SK-N-SH (cell line): Measurements from ENCODE around the gene SEM1. TPM values are rescaled to one million over a fixed set of nuclear protein-coding genes. Genes with fewer than 3 reads are reported as not detected.

Source experiments
- CTCF ChIA-PET: fragments of 300-600, 350-600 bp; formaldehyde crosslinking; extraction: SDS; loops from one replicate; lab custom pipeline; 2021; lab: Yijun Ruan, JAX
- POLR2A ChIA-PET: fragments of 350-600 bp; sonication (Branson Sonifier 250); formaldehyde crosslinking; extraction: SDS; loops from one replicate; lab custom pipeline; 2020; ENCODE audit warnings: antibody characterized with exemption, inconsistent platforms; lab: Yijun Ruan, JAX
- DNase-seq: peaks from one replicate; pipeline ENCODE4 v3.0.0; 2012
- H2AFZ ChIP-seq: fragments of 200-600 bp; sonication (generic); 2 replicates; pipeline ENCODE4 v1.8.1; 2016; ENCODE audit warnings: antibody characterized with exemption, mild to moderate bottlenecking, low read depth
- H3F3A ChIP-seq: fragments of 200-600 bp; sonication (generic); replicated peaks from 2 replicates; pipeline ENCODE3; 2016; ENCODE audit warnings: antibody characterized with exemption, mild to moderate bottlenecking; ENCODE audit not compliant: insufficient read depth
- H3K27ac ChIP-seq, 2 experiments: fragments of 200-500 bp in 1 of 2; fragments of 200-600 bp in 1 of 2; sonication (Bioruptor generic) in 1 of 2; sonication (generic), shearing (Covaris generic) in 1 of 2; 2 replicates each; pipeline versions ENCODE4 v1.5.1 to v1.6.1; 2014 to 2016; ENCODE audit warnings: low read depth in 2 of 2, inconsistent platforms in 1 of 2, low read length in 1 of 2, mild to moderate bottlenecking in 1 of 2, mixed read lengths in 1 of 2
- H3K27me3 ChIP-seq: fragments of 200-600 bp; sonication (generic), shearing (Covaris generic); 2 replicates; pipeline ENCODE4 v1.6.1; 2016; ENCODE audit warnings: mixed run types; ENCODE audit not compliant: insufficient read depth
- H3K36me3 ChIP-seq, 2 experiments: fragments of 200-500 bp in 1 of 2; fragments of 200-600 bp in 1 of 2; sonication (Bioruptor generic) in 1 of 2; sonication (generic) in 1 of 2; replicated peaks in 1 of 2; 2 replicates each; pipeline versions ENCODE3 to v1.5.1; 2014 to 2016; ENCODE audit warnings: low read length in 1 of 2, mild to moderate bottlenecking in 1 of 2; ENCODE audit not compliant: insufficient read depth in 2 of 2, control insufficient read depth in 1 of 2
- H3K4me1 ChIP-seq, 2 experiments: fragments of 200-500 bp in 1 of 2; fragments of 200-600 bp in 1 of 2; sonication (Bioruptor generic) in 1 of 2; sonication (generic), shearing (Covaris generic) in 1 of 2; 2 replicates each; pipeline versions ENCODE4 v1.5.1 to v1.6.1; 2014 to 2016; ENCODE audit warnings: low read depth in 1 of 2, low read length in 1 of 2, mixed run types in 1 of 2; ENCODE audit not compliant: insufficient read depth in 2 of 2, control insufficient read depth in 1 of 2
- H3K4me2 ChIP-seq: fragments of 200-600 bp; sonication (generic), shearing (Covaris generic); 2 replicates; pipeline ENCODE4 v1.6.1; 2017; ENCODE audit warnings: mixed run types
- H3K4me3 ChIP-seq, 2 experiments: fragments of 200-500 bp in 1 of 2; fragments of 200-600 bp in 1 of 2; sonication (Bioruptor generic) in 1 of 2; sonication (generic), shearing (Covaris generic) in 1 of 2; 2 replicates each; pipeline versions ENCODE4 v1.5.1 to v1.8.1; 2014 to 2016; ENCODE audit warnings: low read depth in 2 of 2, inconsistent platforms in 1 of 2, low read length in 1 of 2, mild to moderate bottlenecking in 1 of 2, mixed read lengths in 1 of 2, moderate library complexity in 1 of 2
- H3K79me2 ChIP-seq: fragments of 200-600 bp; sonication (generic); 2 replicates; pipeline ENCODE4 v1.8.1; 2017; ENCODE audit warnings: mild to moderate bottlenecking; ENCODE audit not compliant: insufficient read depth
- H3K9ac ChIP-seq: fragments of 200-600 bp; sonication (generic); 2 replicates; pipeline ENCODE4 v1.6.1; 2017; ENCODE audit warnings: mixed run types
- H3K9me2 ChIP-seq: fragments of 200-600 bp; sonication (generic); 2 replicates; pipeline ENCODE4 v1.6.1; 2017; ENCODE audit warnings: mixed run types
- H3K9me3 ChIP-seq: fragments of 200-600 bp; sonication (generic); 2 replicates; pipeline ENCODE4 v1.6.1; 2017; ENCODE audit warnings: mixed run types, mild to moderate bottlenecking, moderate library complexity
- H4K20me1 ChIP-seq: fragments of 200-600 bp; sonication (generic); 2 replicates; pipeline ENCODE4 v1.6.1; 2017; ENCODE audit warnings: mild to moderate bottlenecking, mixed run types; ENCODE audit not compliant: insufficient read depth
- CHD2 ChIP-seq: fragments of 150-350 bp; IDR thresholded peaks from 2 replicates; pipeline ENCODE4 v1.6.1; 2018; ENCODE audit warnings: low read length; ENCODE audit not compliant: partially characterized antibody
- ELF1 ChIP-seq: IDR thresholded peaks from 2 replicates; pipeline ENCODE4 v1.4.0; 2012
- EP300 ChIP-seq, 2 experiments: IDR thresholded peaks; 2 replicates each; pipeline versions ENCODE4 v1.4.0 to v1.6.1; 2012; ENCODE audit warnings: borderline replicate concordance in 1 of 2, low read depth in 1 of 2, low read length in 1 of 2
- FOSL2 ChIP-seq: IDR thresholded peaks from 2 replicates; pipeline ENCODE4 v1.4.0; 2012; ENCODE audit warnings: low read depth, mild to moderate bottlenecking, moderate library complexity, borderline replicate concordance
- FOXJ3 ChIP-seq: sonication (generic); formaldehyde crosslinking; IDR thresholded peaks from 2 replicates; pipeline ENCODE4 v1.5.1; 2020; ENCODE audit warnings: mild to moderate bottlenecking, missing genetic modification reagents
- FOXM1 ChIP-seq: IDR thresholded peaks from 2 replicates; pipeline ENCODE4 v1.4.0; 2012; ENCODE audit warnings: low read depth, mild to moderate bottlenecking
- GABPA ChIP-seq: IDR thresholded peaks from 2 replicates; pipeline ENCODE4 v1.4.0; 2012; ENCODE audit warnings: low read depth, mild to moderate bottlenecking
- GATA2 ChIP-seq: sonication (generic); formaldehyde crosslinking; IDR thresholded peaks from 2 replicates; pipeline ENCODE4 v1.5.0; 2020; ENCODE audit warnings: mild to moderate bottlenecking, missing genetic modification reagents
- JUND ChIP-seq: IDR thresholded peaks from 2 replicates; pipeline ENCODE4 v1.4.0; 2012
- MXI1 ChIP-seq: IDR thresholded peaks from 2 replicates; pipeline ENCODE4 v1.6.1; 2012; ENCODE audit warnings: mild to moderate bottlenecking, low read depth, low read length, improper control_type of control experiment
- NFIC ChIP-seq: IDR thresholded peaks from 2 replicates; pipeline ENCODE4 v1.4.0; 2012; ENCODE audit warnings: borderline replicate concordance
- NRF1 ChIP-seq: IDR thresholded peaks from 2 replicates; pipeline ENCODE4 v1.6.1; 2012; ENCODE audit warnings: low read depth, mild to moderate bottlenecking, low read length
- RCOR1 ChIP-seq: fragments of 150-350 bp; IDR thresholded peaks from 2 replicates; pipeline ENCODE4 v1.6.1; 2017; ENCODE audit warnings: antibody characterized with exemption, low read length
- RFX5 ChIP-seq: IDR thresholded peaks from 2 replicates; pipeline ENCODE4 v1.6.1; 2012; ENCODE audit warnings: mild to moderate bottlenecking, improper control_type of control experiment, low read length
- RXRA ChIP-seq: IDR thresholded peaks from 2 replicates; pipeline ENCODE4 v1.4.0; 2012; ENCODE audit warnings: low read depth, mild to moderate bottlenecking, borderline replicate concordance
- SIN3A ChIP-seq: IDR thresholded peaks from 2 replicates; pipeline ENCODE4 v1.6.1; 2012; ENCODE audit warnings: low read depth, mild to moderate bottlenecking, low read length, moderate library complexity, borderline replicate concordance
- TCF12 ChIP-seq: IDR thresholded peaks from 2 replicates; pipeline ENCODE4 v1.4.0; 2012
- TEAD4 ChIP-seq: IDR thresholded peaks from 2 replicates; pipeline ENCODE4 v1.4.0; 2012; ENCODE audit warnings: mild to moderate bottlenecking, borderline replicate concordance; ENCODE audit not compliant: insufficient read depth
- WGBS: methylation state at CpG from one replicate; pipeline ENCODE4 v1.1.6; 2017; ENCODE audit warnings: low lambda C conversion rate; 5-methylcytosine and 5-hydroxymethylcytosine counted together
- polyA plus RNA-seq, 3 experiments: library from polyadenylated mRNA; depleted of rRNA; stranded (reverse); fragments of >200 nt; gene quantifications; 2 replicates each; pipeline ENCODE4 v1.2.3, GENCODE V29; 2012
- TF ChIP-seq, protein P1 (sequence below): fragments of 150-350 bp; IDR thresholded peaks from 2 replicates; pipeline ENCODE4 v1.6.1; 2017; ENCODE audit warnings: antibody characterized with exemption, low read length, low read depth, borderline replicate concordance
- TF ChIP-seq, protein P2 (sequence below): IDR thresholded peaks from 2 replicates; pipeline ENCODE4 v1.4.0; 2012; ENCODE audit warnings: low read depth, borderline replicate concordance

Gene SEM1
- polyA plus RNA-seq, 1 of the 3 experiments (the other 2 are of a cell fraction): 56.3 TPM

DNA sequence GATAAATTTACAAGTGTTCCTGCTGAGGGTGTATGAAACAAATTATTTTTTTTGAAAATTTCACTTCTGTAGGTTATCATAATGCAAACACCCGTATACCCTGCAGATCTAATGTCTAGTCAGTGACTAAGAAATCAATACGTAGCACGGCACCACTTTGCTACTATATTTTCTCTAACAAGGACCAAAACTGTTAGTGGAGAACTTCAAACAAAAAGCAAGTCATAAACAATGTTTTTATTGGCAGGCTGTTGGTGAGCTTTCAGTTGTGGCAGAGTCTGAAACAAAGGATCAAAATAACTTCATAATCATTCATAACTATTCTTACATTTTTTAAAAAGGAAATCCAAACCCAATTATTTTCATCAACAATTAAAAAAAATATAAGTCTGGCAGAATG lies 11.8 kb downstream of the SEM1 start:
- no peak for DNase-seq
- Histone ChIP-seq H3K4me1 (peaks cover 0 to 3% of the 10 kb centered on the region in 2 experiments; a peak in 2 of 4 replicates), H3K79me2 (peaks cover 95% of the 10 kb centered on the region), H3K27ac (no peak overlapping the region; a peak in 1 of 4 replicates), H3K36me3 (peaks cover 35 to 59% of the 10 kb centered on the region in 2 experiments), H2AFZ (no peak overlapping the region), H4K20me1 (peaks cover 91% of the 10 kb centered on the region), H3K27me3 (no peaks in the 10 kb centered on the region), H3K9me3 (no peaks in the 10 kb centered on the region), H3K9me2 (no peaks in the 10 kb centered on the region), H3K4me3 (no peak overlapping the region), H3F3A (no peaks in the 10 kb centered on the region), H3K4me2 (no peak overlapping the region), H3K9ac (no peak overlapping the region)
- WGBS: 97% methylated on average over 3 of the region's 3 CpGs
- POLR2A ChIA-PET: no interaction called here
- CTCF ChIA-PET: no interaction called here
- no peak for TF ChIP-seq ELF1
- no peak for TF ChIP-seq FOXM1
- no peak for TF ChIP-seq RFX5
- TF ChIP-seq GATA2 (CRISPR knock-in tag): no peak
- TF ChIP-seq NRF1: no peak
- no peak for TF ChIP-seq RXRA
- no peak for TF ChIP-seq FOSL2
- TF ChIP-seq, protein P1, sequence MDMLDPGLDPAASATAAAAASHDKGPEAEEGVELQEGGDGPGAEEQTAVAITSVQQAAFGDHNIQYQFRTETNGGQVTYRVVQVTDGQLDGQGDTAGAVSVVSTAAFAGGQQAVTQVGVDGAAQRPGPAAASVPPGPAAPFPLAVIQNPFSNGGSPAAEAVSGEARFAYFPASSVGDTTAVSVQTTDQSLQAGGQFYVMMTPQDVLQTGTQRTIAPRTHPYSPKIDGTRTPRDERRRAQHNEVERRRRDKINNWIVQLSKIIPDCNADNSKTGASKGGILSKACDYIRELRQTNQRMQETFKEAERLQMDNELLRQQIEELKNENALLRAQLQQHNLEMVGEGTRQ: no peak
- no peak for TF ChIP-seq TEAD4
- TF ChIP-seq RCOR1: no peak
- no peak for TF ChIP-seq CHD2
- no peak for TF ChIP-seq JUND
- no peak for TF ChIP-seq NFIC
- TF ChIP-seq EP300 (IDR thresholded peaks at IDR 0.05; ENCODE audit: borderline replicate concordance in 1 of 2, low read depth in 1 of 2, low read length in 1 of 2): no peak
- TF ChIP-seq FOXJ3 (CRISPR knock-in tag): no peak

DNA sequence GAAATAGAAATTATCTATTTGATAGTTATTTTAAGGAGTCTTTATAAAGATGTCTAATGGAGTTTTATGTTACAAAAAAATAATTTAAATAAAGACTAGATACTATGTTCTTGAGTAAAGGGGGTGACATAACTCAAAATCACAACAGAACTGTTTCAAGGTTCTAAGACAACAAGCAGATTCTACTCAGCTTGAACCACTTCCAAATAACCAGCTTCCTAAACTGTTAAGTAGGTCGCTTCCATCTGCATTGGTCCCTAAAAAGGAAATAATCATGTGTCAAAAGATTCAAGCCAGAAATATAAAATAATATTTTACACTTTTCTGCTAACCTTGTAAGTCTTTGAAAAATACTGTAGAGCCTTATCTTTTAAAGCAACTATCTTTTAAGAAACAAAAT lies 14.1 kb downstream of the SEM1 start:
- H3K36me3 ChIP-seq: peaks cover 51 to 60% of the 10 kb centered on the region in 2 experiments
- DNase-seq: no peak
- H3K4me1 ChIP-seq: peaks cover 0 to 3% of the 10 kb centered on the region in 2 experiments; a peak in 2 of 4 replicates
- WGBS: 100% methylated on average over 1 of the region's 1 CpG
- H3K27ac ChIP-seq: no peak overlapping the region
- no peaks in the 10 kb centered on the region for H3K9me3 ChIP-seq
- no peak overlapping the region for H3K9ac ChIP-seq
- H3K4me2 ChIP-seq: no peak overlapping the region
- no peaks in the 10 kb centered on the region for H3K27me3 ChIP-seq
- H3K4me3 ChIP-seq: no peak overlapping the region
- H4K20me1 ChIP-seq: peaks cover 72% of the 10 kb centered on the region
- H3K79me2 ChIP-seq: peaks cover 95% of the 10 kb centered on the region
- CTCF ChIA-PET: interaction anchor here (0.6 to 1.3 kb wide), 2 partner anchors 25 to 331 kb away, joined by 3 read pairs; no protein-coding TSS in a partner anchor
- H3K9me2 ChIP-seq: no peaks in the 10 kb centered on the region
- POLR2A ChIA-PET: no interaction called here
- H2AFZ ChIP-seq: no peak overlapping the region
- TF ChIP-seq MXI1 (no peak), GABPA (no peak), FOXM1 (no peak), NRF1 (no peak), TEAD4 (no peak), JUND (no peak), FOXJ3 (CRISPR knock-in tag) (no peak), SIN3A (no peak), TCF12 (no peak)
- TF ChIP-seq, protein P1: no peak
- TF ChIP-seq, protein P2, sequence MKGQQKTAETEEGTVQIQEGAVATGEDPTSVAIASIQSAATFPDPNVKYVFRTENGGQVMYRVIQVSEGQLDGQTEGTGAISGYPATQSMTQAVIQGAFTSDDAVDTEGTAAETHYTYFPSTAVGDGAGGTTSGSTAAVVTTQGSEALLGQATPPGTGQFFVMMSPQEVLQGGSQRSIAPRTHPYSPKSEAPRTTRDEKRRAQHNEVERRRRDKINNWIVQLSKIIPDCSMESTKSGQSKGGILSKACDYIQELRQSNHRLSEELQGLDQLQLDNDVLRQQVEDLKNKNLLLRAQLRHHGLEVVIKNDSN: no peak
- TF ChIP-seq, all 33 proteins: peak for 0
- H3F3A ChIP-seq: no peaks in the 10 kb centered on the region
